GM18873 (cell line): ENCODE measurements around the gene MEP1B.

Experiments
- ATAC-seq: cut with Tn5 transposase; IDR thresholded peaks from one replicate; pipeline ENCODE4 v1.9.1; 2021; ENCODE audit warnings: mild to moderate bottlenecking, moderate library complexity, moderate number of reproducible peaks; ENCODE audit not compliant: unreplicated experiment, low FRiP score

Gene MEP1B

DNA sequence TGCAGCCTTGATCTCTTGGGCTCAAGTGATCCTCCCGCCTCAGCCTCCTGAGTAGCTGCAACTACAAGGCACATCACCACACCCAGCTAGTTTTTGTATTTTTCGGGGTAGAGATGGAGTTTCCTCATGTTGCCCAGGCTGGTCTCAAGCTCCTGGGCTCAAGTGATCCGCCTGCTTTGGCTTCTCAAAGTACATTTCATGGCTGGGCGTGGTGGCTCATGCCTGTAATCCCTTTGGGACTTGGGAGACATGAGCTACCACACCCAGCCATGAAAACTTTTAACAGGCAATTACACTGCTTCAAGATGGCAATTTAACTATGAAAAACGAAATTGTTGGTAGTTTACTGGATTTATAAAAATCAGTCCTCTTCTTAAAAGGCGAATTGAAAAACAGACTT, 69.7 kb downstream of the MEP1B start:
- no peak for ATAC-seq

DNA sequence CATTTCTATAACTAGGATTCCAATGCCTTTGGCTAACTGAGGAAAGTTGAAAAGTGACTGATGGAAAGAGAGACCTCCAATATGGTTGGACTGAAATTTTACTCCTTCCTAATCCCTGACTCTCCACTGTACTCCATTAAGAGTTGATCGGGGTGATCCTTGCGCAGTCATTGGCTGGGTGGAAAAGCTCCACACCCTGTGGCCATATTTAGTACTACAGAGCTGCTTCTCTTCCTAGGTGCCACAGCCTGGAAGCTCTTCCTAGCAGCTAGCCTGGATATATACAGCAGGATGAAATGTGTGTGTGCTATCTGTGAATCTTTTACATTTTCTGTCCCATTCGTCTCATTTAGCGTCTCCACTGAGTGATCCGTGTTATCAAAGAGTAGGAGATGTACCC, 71.2 kb downstream of the MEP1B start:
- ATAC-seq, result no peak

DNA sequence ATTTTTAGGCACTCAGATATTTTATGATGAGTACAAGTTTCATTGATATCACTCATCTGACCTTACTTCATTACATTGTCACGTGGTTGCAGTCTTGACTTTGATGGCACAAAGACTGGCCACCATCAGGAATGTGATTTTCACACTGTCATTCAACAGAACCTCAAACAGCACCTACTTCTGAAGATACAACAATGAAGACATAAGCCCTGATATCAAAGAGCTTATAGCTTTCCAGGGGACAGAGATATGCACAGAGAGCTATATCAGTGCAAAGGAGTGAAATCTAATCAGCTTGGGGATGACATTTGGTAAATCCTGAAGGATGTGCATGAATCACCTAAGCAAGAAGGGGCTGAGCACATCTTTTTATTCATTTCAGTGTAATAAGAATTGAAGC, 72.3 kb downstream of the MEP1B start:
- no peak for ATAC-seq

DNA sequence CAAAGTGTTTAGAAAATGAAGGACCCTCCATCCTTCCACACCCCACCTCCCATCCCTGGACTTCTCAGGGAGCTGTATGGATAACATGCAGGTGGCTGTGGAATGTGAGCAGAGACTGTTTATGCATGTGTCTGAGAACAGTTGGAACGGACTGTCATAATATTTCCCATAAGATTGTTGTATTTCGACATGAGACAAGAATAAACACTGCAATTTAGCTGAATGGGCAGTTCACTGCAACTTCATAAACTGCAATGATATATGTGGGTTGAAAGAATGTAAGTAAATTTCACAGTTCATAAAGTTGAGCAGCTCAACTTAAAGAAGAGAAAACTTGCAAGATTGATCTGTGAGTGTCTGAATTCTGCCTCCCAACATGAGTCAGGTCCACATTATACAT, 74.6 kb downstream of the MEP1B start:
- ATAC-seq, result no peak

DNA sequence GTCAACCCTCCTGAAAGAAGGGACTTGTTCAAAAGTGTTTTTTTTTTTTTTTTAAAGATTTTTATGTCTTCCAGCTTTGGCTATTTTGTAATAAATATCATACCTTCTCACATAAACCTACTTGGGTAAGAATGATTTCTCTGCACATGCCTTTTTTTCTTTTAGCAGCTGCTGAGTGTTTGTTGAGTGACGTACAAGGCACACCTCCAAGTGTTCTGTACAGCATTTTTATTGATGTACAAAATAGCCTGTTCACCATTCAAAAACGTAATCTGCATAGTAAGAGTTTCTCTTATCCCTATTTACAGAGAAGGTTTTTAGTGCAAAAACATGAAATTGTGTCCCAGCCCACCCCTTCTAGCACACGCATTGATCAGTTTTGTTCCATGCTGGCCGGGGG, 77.6 kb downstream of the MEP1B start:
- no peak for ATAC-seq
